ENCODE data around the gene NTF4.
"Not testable (repeated sequence)": the region's sequence is repeated elsewhere in the genome, so short reads cannot be mapped to it uniquely, and the experiment has no call there.

The NTF4 gene

GRCh38 chr19:49020931-49021895 lies 43.4 kb downstream of the NTF4 start:
- DNase-seq (ENCODE audit: low read depth) = peak; percentile 51

- no peak for DNase-seq (ENCODE audit: low read depth)
Observed at GRCh38 chr19:49020342-49020741, 44.3 kb downstream of the NTF4 start.

GRCh38 chr19:49019242-49019932 lies 45.2 kb downstream of the NTF4 start:
- DNase-seq (ENCODE audit: low read depth) = peak; percentile 23

DNA sequence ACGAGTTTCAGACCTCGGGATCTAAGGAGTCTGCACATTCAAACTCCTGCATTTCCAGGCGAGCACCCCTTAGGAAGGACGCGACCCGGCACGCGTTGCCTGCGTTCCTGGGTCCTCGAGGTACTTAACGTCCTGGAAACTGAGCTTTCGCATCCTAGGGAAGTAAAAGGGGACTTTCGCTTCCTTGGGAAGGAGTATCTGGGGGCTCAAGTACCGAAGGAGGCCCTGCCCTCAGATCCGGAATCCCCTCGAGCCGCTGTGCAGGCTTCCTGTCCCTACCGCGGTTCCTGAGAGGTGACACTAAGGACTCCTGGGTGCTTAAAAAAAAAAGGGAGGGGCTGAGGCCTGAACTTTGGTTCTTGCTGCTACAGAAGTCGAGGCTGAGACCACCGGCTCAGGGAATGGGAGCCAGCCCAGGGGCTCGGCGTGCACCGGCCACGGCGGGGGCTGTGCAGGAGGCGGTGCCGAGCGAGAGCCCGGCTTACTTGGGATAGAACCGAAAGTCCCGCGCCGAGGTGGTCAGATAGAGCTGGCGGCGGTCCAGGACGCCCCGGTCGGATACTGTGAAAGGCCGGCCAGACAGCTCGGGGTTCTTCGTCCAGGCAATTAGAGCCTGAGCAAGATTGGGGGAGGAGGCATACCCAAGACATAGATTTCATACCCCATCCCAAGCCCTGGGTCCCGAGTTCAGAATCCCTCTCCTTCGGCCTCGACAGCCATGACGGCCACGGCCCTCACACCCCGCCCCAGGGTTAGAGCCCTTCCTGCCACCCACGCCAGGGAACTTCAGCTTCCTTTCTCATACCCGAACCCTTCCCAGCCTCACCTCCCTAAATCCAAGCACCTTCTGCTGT lies 46.0 kb downstream of the NTF4 start:
- DNase-seq (ENCODE audit: low read depth) = not testable (repeated sequence)

- no peak for DNase-seq (ENCODE audit: low read depth)
Observed at GRCh38 chr19:49017666-49018351, 46.8 kb downstream of the NTF4 start.

- DNase-seq (ENCODE audit: low read depth) = no peak
Observed at GRCh38 chr19:49017041-49017665, 47.5 kb downstream of the NTF4 start, which contains the start of gene LHB. Gene LHB (minus strand): TSS chr19:49017091. CDS start chr19:49017081, 10 bp downstream.

DNA sequence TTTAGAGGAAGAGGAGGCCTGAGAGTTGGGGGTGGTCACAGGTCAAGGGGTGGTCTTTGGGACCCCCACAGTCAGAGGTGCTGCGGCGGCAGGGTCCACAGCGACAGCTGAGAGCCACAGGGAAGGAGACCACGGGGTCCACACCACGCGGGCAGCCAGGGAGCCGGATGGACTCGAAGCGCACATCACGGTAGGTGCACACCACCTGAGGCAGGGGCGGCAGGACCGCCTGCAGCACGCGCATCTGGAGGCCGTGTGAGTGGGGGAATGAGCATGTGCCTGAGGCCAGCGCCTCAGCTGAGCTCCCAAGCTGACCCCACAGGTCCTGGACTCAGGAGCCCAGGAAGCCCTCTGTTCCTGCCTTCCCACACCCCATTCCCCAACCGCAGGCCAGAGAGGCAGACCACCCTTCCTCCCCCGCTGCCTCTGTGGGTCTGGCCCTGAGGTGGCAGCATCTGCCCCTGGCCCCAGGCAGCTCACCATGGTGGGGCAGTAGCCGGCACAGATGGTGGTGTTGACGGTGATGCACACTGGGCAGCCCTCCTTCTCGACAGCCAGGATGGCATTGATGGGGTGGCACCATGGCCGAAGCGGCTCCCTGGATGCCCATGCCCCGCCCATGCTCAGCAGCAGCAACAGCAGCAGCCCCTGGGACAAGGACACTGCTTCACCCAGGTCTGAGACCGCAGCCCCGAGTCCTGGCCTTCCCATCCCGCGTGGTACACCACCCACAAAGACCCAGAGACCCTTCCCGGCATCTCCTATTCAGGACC lies 48.4 kb downstream of the NTF4 start:
- no peak for DNase-seq (ENCODE audit: low read depth)

- no peak for DNase-seq (ENCODE audit: low read depth)
Observed at GRCh38 chr19:49014870-49015255, 49.8 kb downstream of the NTF4 start.

- DNase-seq (ENCODE audit: low read depth) = no peak
Observed at GRCh38 chr19:49014123-49014869, 50.3 kb downstream of the NTF4 start.

GRCh38 chr19:49011194-49011593 lies 53.4 kb downstream of the NTF4 start:
- no peak for DNase-seq (ENCODE audit: low read depth)
